ENCODE data around the gene GPHN. TPM values are rescaled to one million over a fixed set of nuclear protein-coding genes. Genes with fewer than 3 reads are reported as not detected.

The GPHN gene
- total and polyA plus RNA-seq, 10 of the 15 experiments (the other 5 are each of a cell fraction or from before 2014, with no cell fraction given) = 22.3 to 48.8 (median 33.1) TPM

- no peaks in the 10 kb centered on the region for H3K79me2 ChIP-seq (ENCODE audit: control insufficient read depth, insufficient read depth, low read length)
- no peak for FAIRE-seq
- no peaks in the 10 kb centered on the region for H3K36me3 ChIP-seq (ENCODE audit: control insufficient read depth in 2 of 2, insufficient read depth in 2 of 2, low read length in 1 of 2)
- H3K4me3 ChIP-seq = no peak overlapping the region
- H3K4me2 ChIP-seq (ENCODE audit: control insufficient read depth, insufficient read depth) = no peak overlapping the region
- no peak for DNase-seq (ENCODE audit: low read depth, low spot score)
- in situ Hi-C loops (cut with MboI) = no loop called here
- CTCF ChIA-PET = no interaction called here
- POLR2A ChIA-PET = no interaction called here
- TF ChIP-seq ZNF384 (IDR thresholded peaks at IDR 0.05; ENCODE audit: borderline replicate concordance, low read depth, low read length) (no peak), TAF1 (IDR thresholded peaks at IDR 0.05; ENCODE audit: borderline replicate concordance, low read depth, low read length) (no peak), USF1 (IDR thresholded peaks at IDR 0.05; ENCODE audit: borderline replicate concordance, extremely low read length, insufficient read depth, low read depth, low read length) (no peak), STAT3 (IDR thresholded peaks at IDR 0.05; ENCODE audit: low read depth, low read length) (no peak), CEBPZ (IDR thresholded peaks at IDR 0.05; ENCODE audit: low read depth, low read length) (no peak), CBFB (IDR thresholded peaks at IDR 0.05; ENCODE audit: low read depth) (no peak), SKIL (IDR thresholded peaks at IDR 0.05; ENCODE audit: low read depth, poor library complexity, severe bottlenecking) (no peak), SMAD1 (IDR thresholded peaks at IDR 0.05; ENCODE audit: low read depth, partially characterized antibody) (no peak)
- ATAC-seq = no peak
- intact Hi-C loops (cut with micrococcal nuclease; ENCODE audit: unreplicated experiment) = no loop called here
- no peaks in the 10 kb centered on the region for H3K27me3 ChIP-seq (replicated peaks in 1 of 2; ENCODE audit: control insufficient read depth in 2 of 2, insufficient read depth in 2 of 2, low read length in 1 of 2)
- no TSS peak for BruUV-seq (replicated peaks)
- SMC1A ChIA-PET (ENCODE audit: uncharacterized antibody, unreplicated experiment) = interaction anchor here (0.7 kb wide), 1 partner anchor 233 kb away, joined by 3 read pairs; no protein-coding TSS in a partner anchor
- H3K4me1 ChIP-seq (ENCODE audit: control insufficient read depth, insufficient read depth, low read length) = no peaks in the 10 kb centered on the region
- H4K20me1 ChIP-seq (ENCODE audit: control insufficient read depth, insufficient read depth) = no peaks in the 10 kb centered on the region
- WGBS (ENCODE audit: insufficient coverage, insufficient replicate concordance, low lambda C conversion rate, missing lambda C conversion rate) = 92% methylated on average over 2 of the region's 2 CpGs
- H3K9ac ChIP-seq (ENCODE audit: control insufficient read depth, insufficient read depth, low read length) = no peak overlapping the region
- H3K9me3 ChIP-seq (replicated peaks; ENCODE audit: control insufficient read depth, insufficient read depth, low read length) = peaks cover 6% of the 10 kb centered on the region; the same call in 2 of the 3 replicates
- no peak overlapping the region for H3K27ac ChIP-seq (ENCODE audit: control insufficient read depth, insufficient read depth)
- RAD21 ChIA-PET (ENCODE audit: unreplicated experiment) = no interaction called here
- H2AFZ ChIP-seq (ENCODE audit: control insufficient read depth, low read depth, low read length) = no peak overlapping the region
Observed at GRCh38 chr14:66900719-66901118, 392.8 kb downstream of the GPHN start.
